Progenitor cell of endocrine pancreas (in vitro differentiated cells): Measurements from ENCODE around the gene IDUA. TPM values are rescaled to one million over a fixed set of nuclear protein-coding genes. Genes with fewer than 3 reads are reported as not detected.

Source experiments
- DNase-seq: peaks from one replicate; pipeline ENCODE4 v3.0.0; 2021; ENCODE audit warnings: low spot score; ENCODE audit not compliant: unreplicated experiment
- H3K27ac Mint-ChIP-seq: 2 replicates; pipeline ENCODE4 v1.8.0; 2021; ENCODE audit warnings: mild to moderate bottlenecking, moderate library complexity, mixed read lengths
- H3K27me3 Mint-ChIP-seq: 2 replicates; pipeline ENCODE4 v1.8.0; 2021; ENCODE audit warnings: mixed read lengths
- H3K36me3 Mint-ChIP-seq: 2 replicates; pipeline ENCODE4 v1.8.0; 2022; ENCODE audit warnings: mixed read lengths; ENCODE audit not compliant: insufficient read depth
- H3K4me1 Mint-ChIP-seq: 2 replicates; pipeline ENCODE4 v1.8.0; 2021; ENCODE audit warnings: low read depth, mixed read lengths
- H3K4me3 Mint-ChIP-seq: 2 replicates; pipeline ENCODE4 v1.8.0; 2021; ENCODE audit warnings: low read depth, mild to moderate bottlenecking, moderate library complexity, mixed read lengths
- H3K9me3 Mint-ChIP-seq: 2 replicates; pipeline ENCODE4 v1.8.0; 2021; ENCODE audit warnings: low read depth, mixed read lengths
- CTCF ChIP-seq: fragments of 200-600 bp; sonication (generic); IDR thresholded peaks from one replicate; pipeline ENCODE4 v1.5.0; 2021; ENCODE audit warnings: antibody characterized with exemption, mild to moderate bottlenecking; ENCODE audit not compliant: unreplicated experiment
- total RNA-seq: library from RNA; stranded (reverse); gene quantifications from 2 replicates; pipeline ENCODE4 v1.2.1, GENCODE V29; 2021

IDUA gene
- total RNA-seq, 1 donor from 2014 or later: 87.0 TPM

GRCh38 chr4:947491-947971 lies 39.3 kb upstream of the IDUA start:
- no peak for TF ChIP-seq CTCF
- DNase-seq: no peak
- Mint-ChIP-seq H3K36me3 (no peaks in the 10 kb centered on the region), H3K27ac (no peak overlapping the region), H3K27me3 (peaks cover 4% of the 10 kb centered on the region), H3K4me3 (no peak overlapping the region), H3K9me3 (no peaks in the 10 kb centered on the region), H3K4me1 (peaks cover 11% of the 10 kb centered on the region)

GRCh38 chr4:948101-948935 lies 38.5 kb upstream of the IDUA start:
- Mint-ChIP-seq H3K4me1 (peaks cover 11% of the 10 kb centered on the region), H3K27ac (no peak overlapping the region), H3K9me3 (no peaks in the 10 kb centered on the region), H3K36me3 (no peaks in the 10 kb centered on the region), H3K27me3 (peaks cover 4% of the 10 kb centered on the region), H3K4me3 (no peak overlapping the region)
- no peak for TF ChIP-seq CTCF
- peak; percentile 9 for DNase-seq

GRCh38 chr4:948936-949300 lies 37.9 kb upstream of the IDUA start:
- Mint-ChIP-seq H3K4me3 (no peak overlapping the region), H3K9me3 (no peaks in the 10 kb centered on the region), H3K27me3 (peaks cover 4% of the 10 kb centered on the region), H3K36me3 (no peaks in the 10 kb centered on the region), H3K4me1 (peaks cover 11% of the 10 kb centered on the region), H3K27ac (no peak overlapping the region)
- TF ChIP-seq CTCF: no peak
- no peak for DNase-seq

- Mint-ChIP-seq H3K4me1 (peaks cover 11% of the 10 kb centered on the region), H3K27ac (no peak overlapping the region), H3K27me3 (peaks cover 4% of the 10 kb centered on the region), H3K36me3 (no peaks in the 10 kb centered on the region), H3K9me3 (no peaks in the 10 kb centered on the region), H3K4me3 (no peak overlapping the region)
- DNase-seq: no peak
- TF ChIP-seq CTCF: no peak
Observed at GRCh38 chr4:949656-950055, 37.2 kb upstream of the IDUA start.

- Mint-ChIP-seq H3K36me3 (no peaks in the 10 kb centered on the region), H3K27me3 (peaks cover under 1% of the 10 kb centered on the region), H3K9me3 (no peaks in the 10 kb centered on the region), H3K27ac (no peak overlapping the region), H3K4me1 (peaks cover 8% of the 10 kb centered on the region), H3K4me3 (no peak overlapping the region)
- no peak for DNase-seq
- no peak for TF ChIP-seq CTCF
Observed at GRCh38 chr4:950136-951020, 36.5 kb upstream of the IDUA start.
